ENCODE measurements around the gene NAALADL2. TPM values are rescaled to one million over a fixed set of nuclear protein-coding genes. Genes with fewer than 3 reads are reported as not detected.

NAALADL2 gene
- total and polyA plus RNA-seq, 2 of the 4 experiments (the other 2 are of a cell fraction), result 3.8 to 19.2 TPM

- dilution Hi-C loops (cut with HindIII; ENCODE audit: low sequenced_read_pairs, unreplicated experiment) (no loop called here), in situ Hi-C loops (cut with MboI; ENCODE audit: low sequenced_read_pairs) (no loop called here), intact Hi-C loops (cut with micrococcal nuclease) (no loop called here)
- no peak for DNase-seq
- Histone ChIP-seq H2BK15ac (ENCODE audit: low read depth, low read length) (no peak overlapping the region), H3K9me1 (ENCODE audit: insufficient read depth, low read length) (no peaks in the 10 kb centered on the region), H3K4me3 (ENCODE audit: insufficient read depth, low read depth, low read length) (no peak overlapping the region), H3K4ac (ENCODE audit: low read depth, low read length) (no peak overlapping the region), H4K5ac (ENCODE audit: low read depth, low read length) (no peak overlapping the region), H4K20me1 (ENCODE audit: insufficient read depth, low read length) (no peaks in the 10 kb centered on the region), H2AK5ac (ENCODE audit: low read depth, low read length) (no peak overlapping the region), H3K18ac (ENCODE audit: low read depth, low read length) (no peak overlapping the region), H2AK9ac (replicated peaks; ENCODE audit: low read depth, low read length, poor library complexity) (no peak overlapping the region), H3K4me1 (ENCODE audit: control insufficient read depth, insufficient read depth, low read length) (no peaks in the 10 kb centered on the region), H3K79me1 (ENCODE audit: low read depth in 1 of 2, low read length in 2 of 2) (no peaks in the 10 kb centered on the region), H3K4me2 (ENCODE audit: low read depth, low read length) (no peak overlapping the region), H2BK120ac (ENCODE audit: low read depth, low read length) (no peak overlapping the region), H3K23ac (ENCODE audit: low read depth, low read length) (no peak overlapping the region), H3K9me3 (ENCODE audit: control insufficient read depth, insufficient read depth, low read length) (no peaks in the 10 kb centered on the region; the same call in 1 of the 2 replicates), H4K8ac (ENCODE audit: low read depth in 2 of 2, low read length in 2 of 2) (no peak overlapping the region; a peak in 1 of 4 replicates), H2AFZ (replicated peaks; ENCODE audit: low read length, poor library complexity) (no peak overlapping the region), H3K56ac (ENCODE audit: extremely low read depth, insufficient read depth, low read length) (no peak overlapping the region), H2BK5ac (ENCODE audit: low read depth, low read length, poor library complexity, severe bottlenecking) (no peak overlapping the region), H3K36me3 (ENCODE audit: control insufficient read depth, insufficient read depth, low read length) (no peaks in the 10 kb centered on the region), H3K9ac (ENCODE audit: low read depth, low read length) (no peak overlapping the region), H2BK20ac (ENCODE audit: low read depth, low read length) (no peak overlapping the region), H4K91ac (ENCODE audit: insufficient read depth, low read depth, low read length) (no peak overlapping the region), H3K27ac (ENCODE audit: insufficient read depth, low read length) (no peak overlapping the region), H3K14ac (replicated peaks; ENCODE audit: low read depth, low read length) (no peak overlapping the region), H3K27me3 (ENCODE audit: control insufficient read depth, insufficient read depth, low read length) (no peaks in the 10 kb centered on the region)
- ChIA-PET CTCF (no interaction called here), POLR2A (ENCODE audit: unreplicated experiment) (no interaction called here)
- no CpG with 5 or more reads among the region's 2 CpGs for WGBS, 2 experiments (ENCODE audit: extremely low coverage in 2 of 2, insufficient read length in 1 of 2)
- BruUV-seq (replicated peaks), result no TSS peak
- TF ChIP-seq MAZ (IDR thresholded peaks at IDR 0.05; ENCODE audit: borderline replicate concordance, low read depth, low read length), result no peak
- TF ChIP-seq BHLHE40 (IDR thresholded peaks at IDR 0.05; ENCODE audit: low read depth, low read length), result no peak
- TF ChIP-seq MAFK (IDR thresholded peaks at IDR 0.05; ENCODE audit: low read depth, low read length), result no peak
- no peak for TF ChIP-seq SMC3 (IDR thresholded peaks at IDR 0.05; ENCODE audit: low read depth, low read length)
- TF ChIP-seq CTCF (conservative IDR thresholded peaks at IDR 0.05; ENCODE audit: low read depth, low read length), result no peak
- TF ChIP-seq CHD1 (IDR thresholded peaks at IDR 0.05; ENCODE audit: low read depth, low read length), result no peak
- TF ChIP-seq FOS (IDR thresholded peaks at IDR 0.05; ENCODE audit: low read depth, low read length), result no peak
- TF ChIP-seq ELK1 (IDR thresholded peaks at IDR 0.05; ENCODE audit: borderline replicate concordance, low read depth, low read length), result no peak
- TF ChIP-seq NFE2L2 (IDR thresholded peaks at IDR 0.05; ENCODE audit: low read depth, low read length), result no peak
- no peak for TF ChIP-seq POLR2A (IDR thresholded peaks at IDR 0.05; ENCODE audit: low read depth, low read length)
- no peak for TF ChIP-seq USF2 (IDR thresholded peaks at IDR 0.05; ENCODE audit: low read depth, low read length)
- TF ChIP-seq CEBPB (IDR thresholded peaks at IDR 0.05; ENCODE audit: low read depth, low read length), result no peak
- no peak for TF ChIP-seq RAD21 (IDR thresholded peaks at IDR 0.05; ENCODE audit: low read length)
- no peak for ATAC-seq (ENCODE audit: low read depth)
Observed at GRCh38 chr3:175297216-175297615, 438.1 kb downstream of the NAALADL2 start.

All from IMR-90 (cell line).